Hepatocyte (in vitro differentiated cells): ENCODE measurements around the gene SLC16A9.

Experiments used
- CTCF ChIP-seq: fragments of 200-600 bp; sonication (generic); IDR thresholded peaks from 2 replicates; pipeline ENCODE4 v1.5.1; 2016; ENCODE audit warnings: antibody characterized with exemption, mild to moderate bottlenecking; ENCODE audit not compliant: poor library complexity
- EZH2 ChIP-seq: fragments of 200-600 bp; sonication (generic); IDR thresholded peaks from 2 replicates; pipeline ENCODE4 v1.6.1; 2016; ENCODE audit warnings: antibody characterized with exemption, mild to moderate bottlenecking, borderline replicate concordance

- no peak for TF ChIP-seq CTCF
- TF ChIP-seq EZH2 = no peak
These were observed 78.4 kb downstream of the SLC16A9 start for GRCh38 chr10:59631237-59631636.
